ENCODE results near the gene PLEKHG7. TPM values are rescaled to one million over a fixed set of nuclear protein-coding genes. Genes with fewer than 3 reads are reported as not detected.

The PLEKHG7 gene
- total and polyA plus RNA-seq, 2 experiments from 2014 or later: not detected

DNA sequence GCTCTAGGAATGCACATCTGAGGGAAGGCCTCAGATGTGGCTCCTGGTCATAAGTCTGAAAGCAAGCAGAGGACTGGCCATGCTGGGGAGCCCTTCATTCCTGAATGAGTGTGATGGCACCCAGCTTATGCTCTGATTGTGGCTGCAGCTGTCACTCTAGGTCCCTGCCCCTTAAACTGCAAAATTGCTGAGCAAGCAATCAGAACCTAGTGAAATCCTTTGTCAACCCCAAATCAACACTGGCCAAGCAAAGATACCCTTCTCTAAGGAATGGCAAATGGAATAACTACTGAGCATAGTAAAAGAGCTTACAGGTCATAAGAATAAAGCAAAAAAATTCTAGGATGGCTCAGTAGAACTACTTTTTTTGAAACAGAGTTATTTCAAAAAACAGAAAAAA lies 4.3 kb upstream of the PLEKHG7 start:
- TF ChIP-seq POLR2AphosphoS5 (IDR thresholded peaks at IDR 0.05; ENCODE audit: low read depth): no peak
- no peak for TF ChIP-seq ZNF114 (CRISPR knock-in tag; IDR thresholded peaks at IDR 0.05)
- TF ChIP-seq EZH2 (IDR thresholded peaks at IDR 0.05; ENCODE audit: low read depth, unreplicated experiment): no peak
- TF ChIP-seq CREB1 (CRISPR knock-in tag; IDR thresholded peaks at IDR 0.05; ENCODE audit: low read depth): no peak
- no peak for TF ChIP-seq REST (IDR thresholded peaks at IDR 0.05; ENCODE audit: unreplicated experiment)
- TF ChIP-seq NANOG (IDR thresholded peaks at IDR 0.05; ENCODE audit: borderline replicate concordance): no peak
- TF ChIP-seq ZNF331 (CRISPR knock-in tag; IDR thresholded peaks at IDR 0.05; ENCODE audit: low read depth): no peak
- TF ChIP-seq EZH2phosphoT487 (IDR thresholded peaks at IDR 0.05; ENCODE audit: unreplicated experiment): no peak
- TF ChIP-seq, protein P1, sequence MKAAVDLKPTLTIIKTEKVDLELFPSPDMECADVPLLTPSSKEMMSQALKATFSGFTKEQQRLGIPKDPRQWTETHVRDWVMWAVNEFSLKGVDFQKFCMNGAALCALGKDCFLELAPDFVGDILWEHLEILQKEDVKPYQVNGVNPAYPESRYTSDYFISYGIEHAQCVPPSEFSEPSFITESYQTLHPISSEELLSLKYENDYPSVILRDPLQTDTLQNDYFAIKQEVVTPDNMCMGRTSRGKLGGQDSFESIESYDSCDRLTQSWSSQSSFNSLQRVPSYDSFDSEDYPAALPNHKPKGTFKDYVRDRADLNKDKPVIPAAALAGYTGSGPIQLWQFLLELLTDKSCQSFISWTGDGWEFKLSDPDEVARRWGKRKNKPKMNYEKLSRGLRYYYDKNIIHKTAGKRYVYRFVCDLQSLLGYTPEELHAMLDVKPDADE (IDR thresholded peaks at IDR 0.05): no peak
- TF ChIP-seq ZNF462 (CRISPR knock-in tag; IDR thresholded peaks at IDR 0.05): no peak
- TF ChIP-seq, protein P2, sequence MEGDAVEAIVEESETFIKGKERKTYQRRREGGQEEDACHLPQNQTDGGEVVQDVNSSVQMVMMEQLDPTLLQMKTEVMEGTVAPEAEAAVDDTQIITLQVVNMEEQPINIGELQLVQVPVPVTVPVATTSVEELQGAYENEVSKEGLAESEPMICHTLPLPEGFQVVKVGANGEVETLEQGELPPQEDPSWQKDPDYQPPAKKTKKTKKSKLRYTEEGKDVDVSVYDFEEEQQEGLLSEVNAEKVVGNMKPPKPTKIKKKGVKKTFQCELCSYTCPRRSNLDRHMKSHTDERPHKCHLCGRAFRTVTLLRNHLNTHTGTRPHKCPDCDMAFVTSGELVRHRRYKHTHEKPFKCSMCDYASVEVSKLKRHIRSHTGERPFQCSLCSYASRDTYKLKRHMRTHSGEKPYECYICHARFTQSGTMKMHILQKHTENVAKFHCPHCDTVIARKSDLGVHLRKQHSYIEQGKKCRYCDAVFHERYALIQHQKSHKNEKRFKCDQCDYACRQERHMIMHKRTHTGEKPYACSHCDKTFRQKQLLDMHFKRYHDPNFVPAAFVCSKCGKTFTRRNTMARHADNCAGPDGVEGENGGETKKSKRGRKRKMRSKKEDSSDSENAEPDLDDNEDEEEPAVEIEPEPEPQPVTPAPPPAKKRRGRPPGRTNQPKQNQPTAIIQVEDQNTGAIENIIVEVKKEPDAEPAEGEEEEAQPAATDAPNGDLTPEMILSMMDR (conservative IDR thresholded peaks at IDR 0.05; ENCODE audit: low read depth in 2 of 2): no peak
- TF ChIP-seq STAT1 (IDR thresholded peaks at IDR 0.05; ENCODE audit: unreplicated experiment): no peak
- Histone ChIP-seq H3K36me3 (ENCODE audit: insufficient read depth) (no peaks in the 10 kb centered on the region; the same call in 1 of the 2 replicates), H2AFZ (no peak overlapping the region), H3K27me3 (ENCODE audit: insufficient read depth) (no peaks in the 10 kb centered on the region), H3K9me2 (ENCODE audit: insufficient read depth) (peaks cover 11% of the 10 kb centered on the region; the same call in 1 of the 2 replicates), H3K4me3 (no peak overlapping the region), H3K4me2 (no peak overlapping the region), H4K20me1 (replicated peaks; ENCODE audit: insufficient read depth) (no peaks in the 10 kb centered on the region), H3F3A (replicated peaks; ENCODE audit: low read depth) (no peaks in the 10 kb centered on the region), H3K79me2 (replicated peaks; ENCODE audit: insufficient read depth) (no peaks in the 10 kb centered on the region), H3K4me1 (ENCODE audit: insufficient read depth) (0 out of 2 replicates have a peak, but pooled peaks cover 8% of the 10 kb centered on the region), H3K27ac (ENCODE audit: low read depth) (no peak overlapping the region)
- Mint-ChIP-seq H3K36me3 (ENCODE audit: low read depth) (peaks cover 2% of the 10 kb centered on the region; the same call in 1 of the 3 replicates), H3K4me3 (no peak overlapping the region), H3K4me1 (peaks cover 4% of the 10 kb centered on the region; the same call in 2 of the 3 replicates), H3K27me3 (ENCODE audit: insufficient read depth, low read depth, poor library complexity) (no peaks in the 10 kb centered on the region), H3K27ac (no peak overlapping the region), H3K9me3 (peaks cover 11% of the 10 kb centered on the region; the same call in 2 of the 3 replicates)
- ATAC-seq (no peak), DNase-seq (ENCODE audit: low spot score) (no peak)
